Parathyroid adenoma (tissue), 2 donors: ENCODE data around the gene CD96.

Experiments
- H2AFZ ChIP-seq: fragments of 300-600 bp; sonication (generic); one replicate; pipeline ENCODE4 v1.7.0; 2017; ENCODE audit warnings: antibody characterized with exemption, mild to moderate bottlenecking
- H3K27ac ChIP-seq: fragments of 300-600 bp; sonication (generic); one replicate; pipeline ENCODE4 v1.7.0; 2017
- H3K27me3 ChIP-seq: fragments of 300-600 bp; sonication (generic); one replicate; pipeline ENCODE4 v1.7.0; 2017; ENCODE audit warnings: low read length; ENCODE audit not compliant: control insufficient read depth, insufficient read depth
- H3K36me3 ChIP-seq: fragments of 300-600 bp; sonication (generic); one replicate; pipeline ENCODE4 v1.7.0; 2017; ENCODE audit warnings: low read length; ENCODE audit not compliant: control insufficient read depth, insufficient read depth
- H3K4me1 ChIP-seq: fragments of 300-600 bp; sonication (generic); one replicate; pipeline ENCODE4 v1.7.0; 2017; ENCODE audit warnings: control low read depth
- H3K4me2 ChIP-seq: fragments of 300-600 bp; sonication (generic); one replicate; pipeline ENCODE4 v1.7.0; 2017; ENCODE audit warnings: low read length
- H3K4me3 ChIP-seq: fragments of 300-600 bp; sonication (generic); one replicate; pipeline ENCODE4 v1.7.0; 2017; ENCODE audit warnings: low read depth, low read length
- H3K79me2 ChIP-seq: fragments of 300-600 bp; sonication (generic); one replicate; pipeline ENCODE4 v1.7.0; 2017; ENCODE audit warnings: control low read depth
- H3K9ac ChIP-seq: fragments of 300-600 bp; sonication (generic); one replicate; pipeline ENCODE4 v1.7.0; 2017; ENCODE audit warnings: mild to moderate bottlenecking
- H3K9me3 ChIP-seq: fragments of 300-600 bp; sonication (generic); one replicate; pipeline ENCODE4 v1.7.0; 2017; ENCODE audit warnings: low read length; ENCODE audit not compliant: control insufficient read depth
- TF ChIP-seq, protein P1 (sequence below): fragments of 300-600 bp; sonication (generic); IDR thresholded peaks from one replicate; pipeline ENCODE4 v1.7.0; 2017; ENCODE audit warnings: antibody characterized with exemption, mild to moderate bottlenecking
- donor health status: primary hyperparathyroidism.

CD96 gene

GRCh38 chr3:111568355-111568754 is 26.4 kb downstream of the CD96 start:
- H3K4me1 ChIP-seq, result no peaks in the 10 kb centered on the region
- H3K36me3 ChIP-seq, result no peaks in the 10 kb centered on the region
- no peak overlapping the region for H3K27ac ChIP-seq
- TF ChIP-seq, protein P1, sequence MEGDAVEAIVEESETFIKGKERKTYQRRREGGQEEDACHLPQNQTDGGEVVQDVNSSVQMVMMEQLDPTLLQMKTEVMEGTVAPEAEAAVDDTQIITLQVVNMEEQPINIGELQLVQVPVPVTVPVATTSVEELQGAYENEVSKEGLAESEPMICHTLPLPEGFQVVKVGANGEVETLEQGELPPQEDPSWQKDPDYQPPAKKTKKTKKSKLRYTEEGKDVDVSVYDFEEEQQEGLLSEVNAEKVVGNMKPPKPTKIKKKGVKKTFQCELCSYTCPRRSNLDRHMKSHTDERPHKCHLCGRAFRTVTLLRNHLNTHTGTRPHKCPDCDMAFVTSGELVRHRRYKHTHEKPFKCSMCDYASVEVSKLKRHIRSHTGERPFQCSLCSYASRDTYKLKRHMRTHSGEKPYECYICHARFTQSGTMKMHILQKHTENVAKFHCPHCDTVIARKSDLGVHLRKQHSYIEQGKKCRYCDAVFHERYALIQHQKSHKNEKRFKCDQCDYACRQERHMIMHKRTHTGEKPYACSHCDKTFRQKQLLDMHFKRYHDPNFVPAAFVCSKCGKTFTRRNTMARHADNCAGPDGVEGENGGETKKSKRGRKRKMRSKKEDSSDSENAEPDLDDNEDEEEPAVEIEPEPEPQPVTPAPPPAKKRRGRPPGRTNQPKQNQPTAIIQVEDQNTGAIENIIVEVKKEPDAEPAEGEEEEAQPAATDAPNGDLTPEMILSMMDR, result no peak
- H2AFZ ChIP-seq, result no peak overlapping the region
- H3K4me2 ChIP-seq, result no peak overlapping the region
- H3K9me3 ChIP-seq, result no peaks in the 10 kb centered on the region
- no peaks in the 10 kb centered on the region for H3K27me3 ChIP-seq
- no peak overlapping the region for H3K9ac ChIP-seq
- H3K4me3 ChIP-seq, result no peak overlapping the region
- H3K79me2 ChIP-seq, result no peaks in the 10 kb centered on the region

- TF ChIP-seq, protein P1, result no peak
- Histone ChIP-seq H3K4me1 (no peaks in the 10 kb centered on the region), H2AFZ (no peak overlapping the region), H3K4me3 (no peak overlapping the region), H3K9ac (no peak overlapping the region), H3K27ac (no peak overlapping the region), H3K79me2 (no peaks in the 10 kb centered on the region), H3K36me3 (no peaks in the 10 kb centered on the region), H3K27me3 (no peaks in the 10 kb centered on the region), H3K4me2 (no peak overlapping the region), H3K9me3 (no peaks in the 10 kb centered on the region)
Observed at GRCh38 chr3:111568911-111569310, 26.9 kb downstream of the CD96 start.

DNA sequence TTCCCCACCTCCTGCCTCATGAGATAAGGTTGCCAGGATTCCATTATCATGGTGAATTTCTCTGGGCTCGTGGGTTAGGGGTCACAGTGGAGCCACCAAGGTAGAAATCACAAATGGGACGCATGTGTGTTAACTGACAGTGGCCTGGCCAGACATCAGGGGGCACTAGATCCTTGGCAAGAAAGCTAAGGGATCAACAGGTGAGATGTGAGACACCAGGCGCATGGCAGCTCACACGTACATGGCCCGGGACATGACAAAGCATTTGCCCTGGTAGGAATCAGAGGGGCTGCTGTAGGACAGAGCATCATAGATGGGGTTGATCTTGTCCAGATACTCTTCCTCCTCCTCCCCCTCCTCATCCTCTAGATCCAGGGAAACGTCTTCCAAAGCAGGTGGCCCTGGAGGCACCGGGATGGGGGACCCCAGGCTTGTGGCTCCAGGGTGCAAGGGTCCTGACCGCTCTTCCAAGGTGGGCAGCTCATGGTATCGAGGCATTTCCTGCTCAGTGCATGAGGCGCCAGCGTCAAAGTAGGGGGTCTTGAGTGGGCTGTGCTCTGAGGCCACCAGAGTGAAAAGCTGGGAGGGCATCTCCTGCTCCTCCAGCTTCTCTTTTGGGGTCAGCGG is 28.5 kb downstream of the CD96 start:
- Histone ChIP-seq H3K4me2 (no peak overlapping the region), H3K4me1 (no peaks in the 10 kb centered on the region), H3K4me3 (no peak overlapping the region), H2AFZ (no peak overlapping the region), H3K79me2 (no peaks in the 10 kb centered on the region), H3K27ac (no peak overlapping the region), H3K9ac (no peak overlapping the region), H3K36me3 (no peaks in the 10 kb centered on the region), H3K27me3 (no peaks in the 10 kb centered on the region), H3K9me3 (no peaks in the 10 kb centered on the region)
- TF ChIP-seq, protein P1, result no peak

DNA sequence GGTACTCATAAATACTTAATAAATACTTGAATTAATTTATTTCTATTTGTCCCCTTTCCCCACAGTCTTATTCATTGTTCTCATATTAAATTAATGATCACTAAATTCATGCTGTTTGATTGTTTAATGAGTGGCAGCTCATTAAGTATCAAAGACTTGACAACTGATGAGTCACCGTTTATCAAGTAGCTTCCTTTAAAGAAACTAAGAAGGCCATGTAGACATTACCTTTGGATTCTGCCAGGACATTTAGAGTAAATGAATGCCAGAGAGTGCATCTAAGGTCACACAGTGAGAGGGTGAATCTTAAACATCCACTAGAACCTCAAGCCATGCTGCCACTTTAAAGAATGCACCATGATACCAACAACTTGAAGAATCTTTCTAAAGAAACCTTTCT is 29.3 kb downstream of the CD96 start:
- no peaks in the 10 kb centered on the region for H3K9me3 ChIP-seq
- H3K27ac ChIP-seq, result no peak overlapping the region
- TF ChIP-seq, protein P1, result no peak
- no peak overlapping the region for H3K9ac ChIP-seq
- no peaks in the 10 kb centered on the region for H3K4me1 ChIP-seq
- H3K4me2 ChIP-seq, result no peak overlapping the region
- no peak overlapping the region for H2AFZ ChIP-seq
- no peaks in the 10 kb centered on the region for H3K79me2 ChIP-seq
- no peak overlapping the region for H3K4me3 ChIP-seq
- H3K36me3 ChIP-seq, result no peaks in the 10 kb centered on the region
- no peaks in the 10 kb centered on the region for H3K27me3 ChIP-seq

DNA sequence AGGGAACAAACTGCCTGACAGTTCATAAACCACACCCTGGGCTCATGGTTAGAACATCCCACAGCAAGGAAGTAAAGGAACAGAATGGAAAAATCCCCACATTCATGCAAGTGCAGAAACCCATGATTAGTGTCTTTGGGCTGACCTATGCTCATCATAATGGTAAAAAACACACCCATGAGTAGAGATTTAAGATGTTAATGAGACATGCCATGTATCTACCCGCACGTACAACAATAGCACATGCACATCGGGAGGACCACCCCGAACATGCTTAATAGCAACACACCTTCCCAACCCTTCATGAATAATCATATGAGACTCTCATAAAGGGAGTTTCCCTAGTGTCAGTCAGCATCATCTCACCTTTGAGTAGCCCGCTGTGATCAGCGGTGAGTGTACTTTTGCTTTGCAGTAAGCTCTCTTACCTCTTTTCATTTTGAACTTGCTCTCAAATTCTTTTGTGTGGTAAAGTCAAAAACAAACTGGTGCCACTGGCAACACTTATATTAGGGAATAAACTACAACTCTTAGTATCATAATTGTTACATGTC is 30.0 kb downstream of the CD96 start:
- TF ChIP-seq, protein P1, result no peak
- Histone ChIP-seq H3K9ac (no peak overlapping the region), H3K4me3 (no peak overlapping the region), H3K4me2 (no peak overlapping the region), H3K79me2 (no peaks in the 10 kb centered on the region), H3K9me3 (no peaks in the 10 kb centered on the region), H3K36me3 (no peaks in the 10 kb centered on the region), H3K4me1 (no peaks in the 10 kb centered on the region), H3K27ac (no peak overlapping the region), H2AFZ (no peak overlapping the region), H3K27me3 (no peaks in the 10 kb centered on the region)
